ENCODE results near the gene UNC13A.

- no peak for TF ChIP-seq CTCF (IDR thresholded peaks at IDR 0.05)
- TF ChIP-seq POLR2AphosphoS5 (IDR thresholded peaks at IDR 0.05) = no peak
Measured at GRCh38 chr19:17602872-17603510, 85.2 kb downstream of the UNC13A start.

Measured in sigmoid colon (tissue), 4 donors.